HCT116 (cell line): ENCODE data around the gene GABARAP. TPM values are rescaled to one million over a fixed set of nuclear protein-coding genes. Genes with fewer than 3 reads are reported as not detected.

ENCODE experiments used
- ATAC-seq: fragments of 200-7000 bp; cut with Tn5 transposase; 2 replicates; pipeline ENCODE4 v1.9.1; 2020; ENCODE audit warnings: mild to moderate bottlenecking, moderate library complexity
- BruUV-seq: library from RNA; stranded (reverse); fragments of 400-500 nt; replicated peaks from 2 replicates; lab custom pipeline; 2021; lab: Mats Ljungman, UMichigan
- CTCF ChIA-PET: fragments of 300-600 bp; sonication (Branson Sonifier 250); formaldehyde crosslinking; loops from one replicate; lab custom pipeline; 2021; ENCODE audit warnings: antibody characterized with exemption; lab: Charles Lee
- POLR2A ChIA-PET: fragments of 300-600, 350-600 bp; sonication (Branson Sonifier 250); formaldehyde crosslinking; loops from one replicate; lab custom pipeline; 2021; ENCODE audit warnings: antibody characterized with exemption; lab: Charles Lee
- RAD21 ChIA-PET, 2 experiments: fragments of 300-600 bp; sonication (Branson Sonifier 250); formaldehyde crosslinking; loops; one replicate each; lab custom pipeline; 2023; ENCODE audit warnings: low total read pairs in 2 of 2; ENCODE audit not compliant: uncharacterized antibody in 2 of 2, unreplicated experiment in 2 of 2, low non-redundant PET in 1 of 2; lab: Charles Lee
- DNase-seq: peaks from one replicate; pipeline ENCODE4 v3.0.0-alpha.2; 2010; ENCODE audit warnings: low read depth, low spot score
- H2AFZ ChIP-seq: fragments of 200-600 bp; shearing (Covaris generic), sonication (generic); 2 replicates; pipeline ENCODE4 v1.6.1; 2017; ENCODE audit warnings: low read depth, mixed run types, mixed read lengths, antibody characterized with exemption, low read length; ENCODE audit not compliant: poor library complexity, severe bottlenecking
- H3K27ac ChIP-seq: 2 replicates; pipeline ENCODE4 v1.5.1; 2012; ENCODE audit warnings: low read depth, low read length
- H3K27me3 ChIP-seq: fragments of 200-600 bp; sonication (generic); 2 replicates; pipeline ENCODE4 v1.6.1; 2016; ENCODE audit warnings: mixed run types, low read length, mixed read lengths; ENCODE audit not compliant: insufficient read depth
- H3K36me3 ChIP-seq, 2 experiments: fragments of 200-500 bp in 1 of 2; fragments of 200-600 bp in 1 of 2; sonication (Bioruptor generic) in 1 of 2; sonication (generic) in 1 of 2; 2 replicates each; pipeline versions ENCODE4 v1.5.1 to v1.6.1; 2014 to 2016; ENCODE audit warnings: low read length in 2 of 2, inconsistent platforms in 1 of 2, mixed read lengths in 1 of 2, mixed run types in 1 of 2; ENCODE audit not compliant: insufficient read depth in 2 of 2, control insufficient read depth in 1 of 2
- H3K4me1 ChIP-seq, 2 experiments: fragments of 200-600 bp in 1 of 2; sonication (generic) in 1 of 2; 2 replicates each; pipeline versions ENCODE4 v1.5.1 to v1.6.1; 2012 to 2017; ENCODE audit warnings: low read length in 2 of 2, inconsistent platforms in 1 of 2, mild to moderate bottlenecking in 1 of 2, mixed read lengths in 1 of 2, mixed run types in 1 of 2, moderate library complexity in 1 of 2; ENCODE audit not compliant: insufficient read depth in 2 of 2, control insufficient read depth in 1 of 2
- H3K4me2 ChIP-seq: fragments of 200-600 bp; sonication (generic); 2 replicates; pipeline ENCODE4 v1.6.1; 2017; ENCODE audit warnings: mixed run types, low read length, mixed read lengths
- H3K4me3 ChIP-seq, 2 experiments: fragments of 200-600 bp in 1 of 2; sonication (generic) in 1 of 2; replicated peaks in 1 of 2; 2 replicates each; pipeline ENCODE4 v1.5.1; 2011 to 2016; ENCODE audit warnings: low read length in 2 of 2, control low read depth in 1 of 2, low read depth in 1 of 2, mild to moderate bottlenecking in 1 of 2, mixed read lengths in 1 of 2, mixed run types in 1 of 2
- H3K79me2 ChIP-seq: fragments of 200-600 bp; sonication (generic); 2 replicates; pipeline ENCODE4 v1.6.1; 2017; ENCODE audit warnings: mild to moderate bottlenecking, mixed run types, low read length, moderate library complexity, mixed read lengths; ENCODE audit not compliant: insufficient read depth
- H3K9ac ChIP-seq: fragments of 200-600 bp; sonication (generic); 2 replicates; pipeline ENCODE4 v1.6.1; 2016; ENCODE audit warnings: low read length, mixed read lengths
- H3K9me2 ChIP-seq: fragments of 200-600 bp; sonication (generic), shearing (Covaris generic); 2 replicates; pipeline ENCODE4 v1.6.1; 2017; ENCODE audit warnings: mixed run types, mild to moderate bottlenecking, moderate library complexity; ENCODE audit not compliant: insufficient read depth
- H3K9me3 ChIP-seq, 2 experiments: fragments of 200-500 bp in 1 of 2; fragments of 200-600 bp in 1 of 2; sonication (Bioruptor generic) in 1 of 2; sonication (generic) in 1 of 2; 2 replicates each; pipeline ENCODE4 v1.6.1; 2014 to 2017; ENCODE audit warnings: low read length in 2 of 2, mixed read lengths in 2 of 2, inconsistent platforms in 1 of 2, low read depth in 1 of 2, mild to moderate bottlenecking in 1 of 2, mixed run types in 1 of 2, moderate library complexity in 1 of 2; ENCODE audit not compliant: control insufficient read depth in 1 of 2, insufficient read depth in 1 of 2
- H4K20me1 ChIP-seq: fragments of 200-600 bp; sonication (generic), shearing (Covaris generic); 2 replicates; pipeline ENCODE4 v1.6.1; 2017; ENCODE audit warnings: mixed run types, mild to moderate bottlenecking, moderate library complexity; ENCODE audit not compliant: insufficient read depth
- EGR1 ChIP-seq: IDR thresholded peaks from 2 replicates; pipeline ENCODE4 v1.6.1; 2012; ENCODE audit warnings: low read depth
- SRF ChIP-seq: IDR thresholded peaks from 2 replicates; pipeline ENCODE4 v1.6.1; 2012; ENCODE audit warnings: low read depth
- intact Hi-C: fragments of 100-400 bp; cut with micrococcal nuclease; formaldehyde crosslinking; loops from 2 replicates; pipeline ENCODE4 v1.10.0; 2022
- microRNA counts: library from miRNA; unstranded; fragments of <30 nt; microRNA quantifications from one replicate; lab custom pipeline; 2015
- microRNA-seq: library from miRNA; unstranded; fragments of <30 nt; microRNA quantifications from one replicate; pipeline ENCODE4, GENCODE V29; 2016; ENCODE audit warnings: borderline number of aligned reads
- total RNA-seq: library from RNA; stranded (reverse); gene quantifications from one replicate; pipeline ENCODE4 v1.2.1, GENCODE V29; 2021; ENCODE audit not compliant: unreplicated experiment

GABARAP gene
- total RNA-seq, 1 experiment from 2014 or later, result 287 TPM

GRCh38 chr17:7190276-7190917 lies 51.9 kb downstream of the GABARAP start:
- no peaks in the 10 kb centered on the region for H3K9me2 ChIP-seq
- DNase-seq (no peak), ATAC-seq (no peak)
- BruUV-seq, result no TSS peak
- H2AFZ ChIP-seq, result no peak overlapping the region
- H3K4me1 ChIP-seq, result no peaks in the 10 kb centered on the region; a peak in 1 of 4 replicates
- RAD21 ChIA-PET, result no interaction called here
- no peak overlapping the region for H3K9ac ChIP-seq
- POLR2A ChIA-PET, result interaction anchor here (0.6 kb wide), 1 partner anchor 71 kb away, joined by 3 read pairs; no protein-coding TSS in a partner anchor
- H3K27ac ChIP-seq, result no peak overlapping the region
- no peaks in the 10 kb centered on the region for H3K27me3 ChIP-seq
- no peak overlapping the region for H3K4me2 ChIP-seq
- H3K9me3 ChIP-seq, result no peaks in the 10 kb centered on the region
- intact Hi-C loops, result no loop called here
- no peaks in the 10 kb centered on the region for H3K36me3 ChIP-seq
- no peak for TF ChIP-seq SRF
- no peak for TF ChIP-seq EGR1
- no peaks in the 10 kb centered on the region for H3K79me2 ChIP-seq
- H4K20me1 ChIP-seq, result no peaks in the 10 kb centered on the region
- H3K4me3 ChIP-seq, result no peak overlapping the region
- CTCF ChIA-PET, result interaction anchor here (1.1 kb wide), 1 partner anchor 13 kb away, joined by 5 read pairs; no protein-coding TSS in a partner anchor

MicroRNAs within 50 kb of the gene (microRNA counts, 767-probe panel; counts per million panel counts)
- microRNA hsa-miR-324-3p (lab: Ali Mortazavi, UCI), result not detected
- not detected for microRNA hsa-miR-324-5p (lab: Ali Mortazavi, UCI)

Small RNAs within 50 kb of the gene (microRNA-seq; reads per million reads assigned to microRNA genes)
- gene MIR324, result 6,230 reads per million, percentile 93 among the genes with 10 or more reads in this experiment

Other genes with a start within 250 kb of the GABARAP start
- not detected for gene ALOX12, start 246.4 kb downstream of the GABARAP start, total RNA-seq
- 160 TPM for gene RNASEK, start 229.8 kb downstream of the GABARAP start, total RNA-seq
- gene BCL6B, start 219.4 kb downstream of the GABARAP start, total RNA-seq, result 0.57 TPM
- 6.8 TPM for gene SLC16A13, start 206.4 kb downstream of the GABARAP start, total RNA-seq
- not detected for gene SLC16A11, start 198.4 kb downstream of the GABARAP start, total RNA-seq
- not detected for gene CLEC10A, start 162.2 kb downstream of the GABARAP start, total RNA-seq
- gene ASGR2, start 127.6 kb downstream of the GABARAP start, total RNA-seq, result 0.32 TPM
- 1.2 TPM for gene ASGR1, start 63.1 kb downstream of the GABARAP start, total RNA-seq
- gene DLG4, start 22.6 kb downstream of the GABARAP start, total RNA-seq, result 15.0 TPM
- 554 TPM for gene ACADVL, start 22.5 kb downstream of the GABARAP start, total RNA-seq
- gene DVL2, start 7.9 kb downstream of the GABARAP start, total RNA-seq, result 69.7 TPM
- 48.5 TPM for gene PHF23, start 3.0 kb downstream of the GABARAP start, total RNA-seq
- gene CTDNEP1, start 9.3 kb upstream of the GABARAP start, total RNA-seq, result 143 TPM
- 81.7 TPM for gene ELP5, start 9.8 kb upstream of the GABARAP start, total RNA-seq
- 286 TPM for gene CLDN7, start 20.0 kb upstream of the GABARAP start, total RNA-seq
- gene SLC2A4, start 39.3 kb upstream of the GABARAP start, total RNA-seq, result 2.5 TPM
- gene YBX2, start 52.2 kb upstream of the GABARAP start, total RNA-seq, result 2.3 TPM
- 1,139 TPM for gene EIF5A, start 65.2 kb upstream of the GABARAP start, total RNA-seq
- gene GPS2, start 72.9 kb upstream of the GABARAP start, total RNA-seq, result 61.3 TPM
- gene NEURL4, start 86.9 kb upstream of the GABARAP start, total RNA-seq, result 56.9 TPM
- gene ACAP1, start 94.1 kb upstream of the GABARAP start, total RNA-seq, result 8.8 TPM
- 5.4 TPM for gene KCTD11, start 109.7 kb upstream of the GABARAP start, total RNA-seq
- gene TMEM95, start 112.7 kb upstream of the GABARAP start, total RNA-seq, result not detected
- gene TNK1, start 138.6 kb upstream of the GABARAP start, total RNA-seq, result 16.8 TPM
- 43.8 TPM for gene PLSCR3, start 152.1 kb upstream of the GABARAP start, total RNA-seq
- gene TMEM256, start 161.6 kb upstream of the GABARAP start, total RNA-seq, result 110 TPM
- 60.5 TPM for gene NLGN2, start 165.4 kb upstream of the GABARAP start, total RNA-seq
- gene SPEM1, start 177.9 kb upstream of the GABARAP start, total RNA-seq, result 0.32 TPM
- gene SPEM2, start 183.2 kb upstream of the GABARAP start, total RNA-seq, result not detected
- not detected for gene SPEM3, start 186.4 kb upstream of the GABARAP start, total RNA-seq
- 16.4 TPM for gene TMEM102, start 193.0 kb upstream of the GABARAP start, total RNA-seq
- gene FGF11, start 197.1 kb upstream of the GABARAP start, total RNA-seq, result 6.1 TPM
- gene CHRNB1, start 202.6 kb upstream of the GABARAP start, total RNA-seq, result 10.4 TPM
- 17.1 TPM for gene ZBTB4, start 237.2 kb upstream of the GABARAP start, total RNA-seq
- gene SLC35G6, start 239.0 kb upstream of the GABARAP start, total RNA-seq, result not detected
- 205 TPM for gene POLR2A, start 241.9 kb upstream of the GABARAP start, total RNA-seq